ENCODE measurements around the gene PTPN7. TPM values are rescaled to one million over a fixed set of nuclear protein-coding genes. Genes with fewer than 3 reads are reported as not detected.

The PTPN7 gene
- total and polyA plus RNA-seq, 2 of the 13 experiments (the other 11 are each of a cell fraction or from before 2014, with no cell fraction given): not detected

- TF ChIP-seq ESRRA (CRISPR knock-in tag; IDR thresholded peaks at IDR 0.05; ENCODE audit: low read depth): no peak
- peak; percentile 38; the same call in 1 of the 2 replicates for TF ChIP-seq EZH2 (conservative IDR thresholded peaks at IDR 0.05; ENCODE audit: low read depth, low read length)
- TF ChIP-seq MEF2D (CRISPR knock-in tag; IDR thresholded peaks at IDR 0.05): no peak
- TF ChIP-seq, protein P1, sequence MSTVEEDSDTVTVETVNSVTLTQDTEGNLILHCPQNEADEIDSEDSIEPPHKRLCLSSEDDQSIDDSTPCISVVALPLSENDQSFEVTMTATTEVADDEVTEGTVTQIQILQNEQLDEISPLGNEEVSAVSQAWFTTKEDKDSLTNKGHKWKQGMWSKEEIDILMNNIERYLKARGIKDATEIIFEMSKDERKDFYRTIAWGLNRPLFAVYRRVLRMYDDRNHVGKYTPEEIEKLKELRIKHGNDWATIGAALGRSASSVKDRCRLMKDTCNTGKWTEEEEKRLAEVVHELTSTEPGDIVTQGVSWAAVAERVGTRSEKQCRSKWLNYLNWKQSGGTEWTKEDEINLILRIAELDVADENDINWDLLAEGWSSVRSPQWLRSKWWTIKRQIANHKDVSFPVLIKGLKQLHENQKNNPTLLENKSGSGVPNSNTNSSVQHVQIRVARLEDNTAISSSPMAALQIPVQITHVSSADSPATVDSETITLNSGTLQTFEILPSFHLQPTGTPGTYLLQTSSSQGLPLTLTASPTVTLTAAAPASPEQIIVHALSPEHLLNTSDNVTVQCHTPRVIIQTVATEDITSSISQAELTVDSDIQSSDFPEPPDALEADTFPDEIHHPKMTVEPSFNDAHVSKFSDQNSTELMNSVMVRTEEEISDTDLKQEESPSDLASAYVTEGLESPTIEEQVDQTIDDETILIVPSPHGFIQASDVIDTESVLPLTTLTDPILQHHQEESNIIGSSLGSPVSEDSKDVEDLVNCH (CRISPR knock-in tag; IDR thresholded peaks at IDR 0.05): no peak
- TF ChIP-seq NCOA5 (CRISPR knock-in tag; IDR thresholded peaks at IDR 0.05): no peak
- no peak for TF ChIP-seq ZNF607 (CRISPR knock-in tag; IDR thresholded peaks at IDR 0.05; ENCODE audit: borderline replicate concordance)
- TF ChIP-seq ZNF501 (CRISPR knock-in tag; IDR thresholded peaks at IDR 0.05): peak; percentile 72
- TF ChIP-seq DPF2 (CRISPR knock-in tag; IDR thresholded peaks at IDR 0.05; ENCODE audit: borderline replicate concordance, low read depth): no peak
- TF ChIP-seq HNF1B (CRISPR knock-in tag; IDR thresholded peaks at IDR 0.05): 0 out of 2 replicates have a peak, but pooled peaks have one; percentile 21
- no peak for TF ChIP-seq HDAC1 (CRISPR knock-in tag; IDR thresholded peaks at IDR 0.05)
- TF ChIP-seq ZNF777 (CRISPR knock-in tag; IDR thresholded peaks at IDR 0.05): peak; percentile 51; the same call in 1 of the 2 replicates
- TF ChIP-seq RCOR2 (CRISPR knock-in tag; IDR thresholded peaks at IDR 0.05): no peak
- peak; percentile 92 for TF ChIP-seq CTCF (CRISPR knock-in tag; IDR thresholded peaks at IDR 0.05)
- TF ChIP-seq NR2F1 (CRISPR knock-in tag; IDR thresholded peaks at IDR 0.05): 0 out of 4 replicates have a peak, but pooled peaks of 1 of the 2 experiments have one; percentile 17
- no peak for TF ChIP-seq SMYD3 (CRISPR knock-in tag; IDR thresholded peaks at IDR 0.05)
- TF ChIP-seq HMGA1 (CRISPR knock-in tag; conservative IDR thresholded peaks at IDR 0.05): no peak
- TF ChIP-seq, protein P2, sequence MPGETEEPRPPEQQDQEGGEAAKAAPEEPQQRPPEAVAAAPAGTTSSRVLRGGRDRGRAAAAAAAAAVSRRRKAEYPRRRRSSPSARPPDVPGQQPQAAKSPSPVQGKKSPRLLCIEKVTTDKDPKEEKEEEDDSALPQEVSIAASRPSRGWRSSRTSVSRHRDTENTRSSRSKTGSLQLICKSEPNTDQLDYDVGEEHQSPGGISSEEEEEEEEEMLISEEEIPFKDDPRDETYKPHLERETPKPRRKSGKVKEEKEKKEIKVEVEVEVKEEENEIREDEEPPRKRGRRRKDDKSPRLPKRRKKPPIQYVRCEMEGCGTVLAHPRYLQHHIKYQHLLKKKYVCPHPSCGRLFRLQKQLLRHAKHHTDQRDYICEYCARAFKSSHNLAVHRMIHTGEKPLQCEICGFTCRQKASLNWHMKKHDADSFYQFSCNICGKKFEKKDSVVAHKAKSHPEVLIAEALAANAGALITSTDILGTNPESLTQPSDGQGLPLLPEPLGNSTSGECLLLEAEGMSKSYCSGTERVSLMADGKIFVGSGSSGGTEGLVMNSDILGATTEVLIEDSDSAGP (CRISPR knock-in tag; IDR thresholded peaks at IDR 0.05; ENCODE audit: borderline replicate concordance): peak; percentile 37; the same call in 1 of the 2 replicates
- no peak for TF ChIP-seq AHR (CRISPR knock-in tag; IDR thresholded peaks at IDR 0.05)
- no peak for TF ChIP-seq ZMYM4 (CRISPR knock-in tag; IDR thresholded peaks at IDR 0.05)
Measured at GRCh38 chr1:202192770-202193613, 32.6 kb upstream of the PTPN7 start (continued).
